Measurements from ENCODE around the gene LDAH. TPM values are rescaled to one million over a fixed set of nuclear protein-coding genes. Genes with fewer than 3 reads are reported as not detected.

LDAH gene
- total and polyA plus RNA-seq, 10 of the 15 experiments (the other 5 are each of a cell fraction or from before 2014, with no cell fraction given), result 17.9 to 44.7 (median 30.0) TPM

DNA sequence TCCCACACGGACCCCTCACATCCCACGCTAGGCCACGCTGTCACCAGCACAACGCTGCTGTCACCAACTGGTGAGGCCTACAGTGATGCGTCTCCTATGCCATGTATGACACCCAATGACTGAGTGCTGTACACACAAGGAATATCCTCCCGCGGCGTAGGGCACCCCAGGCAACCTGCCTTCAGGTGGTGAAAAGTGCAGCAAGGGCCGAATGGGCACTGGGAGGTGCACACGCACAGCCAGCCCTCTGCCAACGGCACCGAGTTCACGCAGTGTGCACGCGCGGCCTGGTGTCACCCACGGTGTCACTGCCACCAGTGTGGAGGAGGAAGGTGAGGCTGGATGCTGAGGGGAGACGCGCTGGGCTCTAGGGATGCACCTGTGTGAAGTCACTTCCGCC, 176.5 kb downstream of the LDAH start:
- Histone ChIP-seq H3K27ac (ENCODE audit: control insufficient read depth, insufficient read depth) (no peak overlapping the region), H2AFZ (ENCODE audit: control insufficient read depth, low read depth, low read length) (no peak overlapping the region), H3K9ac (ENCODE audit: control insufficient read depth, insufficient read depth, low read length) (no peak overlapping the region), H3K4me3 (no peak overlapping the region), H3K9me3 (replicated peaks; ENCODE audit: control insufficient read depth, insufficient read depth, low read length) (no peaks in the 10 kb centered on the region), H4K20me1 (ENCODE audit: control insufficient read depth, insufficient read depth) (no peaks in the 10 kb centered on the region; the same call in 1 of the 2 replicates), H3K4me2 (ENCODE audit: control insufficient read depth, insufficient read depth) (no peak overlapping the region), H3K4me1 (ENCODE audit: control insufficient read depth, insufficient read depth, low read length) (peaks cover 4% of the 10 kb centered on the region), H3K36me3 (ENCODE audit: control insufficient read depth in 2 of 2, insufficient read depth in 2 of 2, low read length in 1 of 2) (peaks cover 0 to 3% of the 10 kb centered on the region in 2 experiments; a peak in 1 of 4 replicates), H3K79me2 (ENCODE audit: control insufficient read depth, insufficient read depth, low read length) (no peaks in the 10 kb centered on the region), H3K27me3 (replicated peaks in 1 of 2; ENCODE audit: control insufficient read depth in 2 of 2, insufficient read depth in 2 of 2, low read length in 1 of 2) (0 out of 4 replicates have a peak, but pooled peaks cover 0 to 1% of the 10 kb centered on the region in 2 experiments)
- FAIRE-seq (no peak), DNase-seq (ENCODE audit: low read depth, low spot score) (no peak), ATAC-seq (no peak)
- intact Hi-C loops (cut with micrococcal nuclease; ENCODE audit: unreplicated experiment) (no loop called here), in situ Hi-C loops (cut with MboI) (no loop called here)
- RAD21 ChIA-PET (ENCODE audit: unreplicated experiment), result interaction anchor here (1.4 to 1.5 kb wide), 2 partner anchors 202 to 235 kb away, joined by 4 read pairs; no protein-coding TSS in a partner anchor
- SMC1A ChIA-PET (ENCODE audit: uncharacterized antibody, unreplicated experiment), result interaction anchor here (0.5 kb wide), 1 partner anchor 202 kb away, joined by 3 read pairs; no protein-coding TSS in a partner anchor
- TF ChIP-seq BHLHE40 (IDR thresholded peaks at IDR 0.05; ENCODE audit: borderline replicate concordance in 1 of 2, low read depth in 2 of 2, low read length in 1 of 2) (no peak), NFXL1 (IDR thresholded peaks at IDR 0.05; ENCODE audit: borderline replicate concordance) (no peak), SIX5 (IDR thresholded peaks at IDR 0.05; ENCODE audit: low read depth, low read length, severe bottlenecking) (no peak), HCFC1 (IDR thresholded peaks at IDR 0.05; ENCODE audit: low read length) (no peak), MTA2 (IDR thresholded peaks at IDR 0.05; ENCODE audit: low read depth) (no peak), IKZF1 (conservative IDR thresholded peaks at IDR 0.05) (no peak), ZNF622 (IDR thresholded peaks at IDR 0.05) (no peak), ETV6 (conservative IDR thresholded peaks at IDR 0.05 in 1 of 2, IDR thresholded peaks at IDR 0.05 in 1 of 2; ENCODE audit: borderline replicate concordance in 1 of 2, low read depth in 1 of 2) (no peak), RELA (IDR thresholded peaks at IDR 0.05; ENCODE audit: borderline replicate concordance, partially characterized antibody) (no peak), HDAC6 (IDR thresholded peaks at IDR 0.05; ENCODE audit: unreplicated experiment) (no peak)
- TF ChIP-seq, protein P1, sequence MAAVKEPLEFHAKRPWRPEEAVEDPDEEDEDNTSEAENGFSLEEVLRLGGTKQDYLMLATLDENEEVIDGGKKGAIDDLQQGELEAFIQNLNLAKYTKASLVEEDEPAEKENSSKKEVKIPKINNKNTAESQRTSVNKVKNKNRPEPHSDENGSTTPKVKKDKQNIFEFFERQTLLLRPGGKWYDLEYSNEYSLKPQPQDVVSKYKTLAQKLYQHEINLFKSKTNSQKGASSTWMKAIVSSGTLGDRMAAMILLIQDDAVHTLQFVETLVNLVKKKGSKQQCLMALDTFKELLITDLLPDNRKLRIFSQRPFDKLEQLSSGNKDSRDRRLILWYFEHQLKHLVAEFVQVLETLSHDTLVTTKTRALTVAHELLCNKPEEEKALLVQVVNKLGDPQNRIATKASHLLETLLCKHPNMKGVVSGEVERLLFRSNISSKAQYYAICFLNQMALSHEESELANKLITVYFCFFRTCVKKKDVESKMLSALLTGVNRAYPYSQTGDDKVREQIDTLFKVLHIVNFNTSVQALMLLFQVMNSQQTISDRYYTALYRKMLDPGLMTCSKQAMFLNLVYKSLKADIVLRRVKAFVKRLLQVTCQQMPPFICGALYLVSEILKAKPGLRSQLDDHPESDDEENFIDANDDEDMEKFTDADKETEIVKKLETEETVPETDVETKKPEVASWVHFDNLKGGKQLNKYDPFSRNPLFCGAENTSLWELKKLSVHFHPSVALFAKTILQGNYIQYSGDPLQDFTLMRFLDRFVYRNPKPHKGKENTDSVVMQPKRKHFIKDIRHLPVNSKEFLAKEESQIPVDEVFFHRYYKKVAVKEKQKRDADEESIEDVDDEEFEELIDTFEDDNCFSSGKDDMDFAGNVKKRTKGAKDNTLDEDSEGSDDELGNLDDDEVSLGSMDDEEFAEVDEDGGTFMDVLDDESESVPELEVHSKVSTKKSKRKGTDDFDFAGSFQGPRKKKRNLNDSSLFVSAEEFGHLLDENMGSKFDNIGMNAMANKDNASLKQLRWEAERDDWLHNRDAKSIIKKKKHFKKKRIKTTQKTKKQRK (IDR thresholded peaks at IDR 0.05; ENCODE audit: low read depth, low read length), result no peak
- TF ChIP-seq, protein P2, sequence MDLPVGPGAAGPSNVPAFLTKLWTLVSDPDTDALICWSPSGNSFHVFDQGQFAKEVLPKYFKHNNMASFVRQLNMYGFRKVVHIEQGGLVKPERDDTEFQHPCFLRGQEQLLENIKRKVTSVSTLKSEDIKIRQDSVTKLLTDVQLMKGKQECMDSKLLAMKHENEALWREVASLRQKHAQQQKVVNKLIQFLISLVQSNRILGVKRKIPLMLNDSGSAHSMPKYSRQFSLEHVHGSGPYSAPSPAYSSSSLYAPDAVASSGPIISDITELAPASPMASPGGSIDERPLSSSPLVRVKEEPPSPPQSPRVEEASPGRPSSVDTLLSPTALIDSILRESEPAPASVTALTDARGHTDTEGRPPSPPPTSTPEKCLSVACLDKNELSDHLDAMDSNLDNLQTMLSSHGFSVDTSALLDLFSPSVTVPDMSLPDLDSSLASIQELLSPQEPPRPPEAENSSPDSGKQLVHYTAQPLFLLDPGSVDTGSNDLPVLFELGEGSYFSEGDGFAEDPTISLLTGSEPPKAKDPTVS (IDR thresholded peaks at IDR 0.05; ENCODE audit: low read depth, low read length), result no peak
- TF ChIP-seq, protein P3, sequence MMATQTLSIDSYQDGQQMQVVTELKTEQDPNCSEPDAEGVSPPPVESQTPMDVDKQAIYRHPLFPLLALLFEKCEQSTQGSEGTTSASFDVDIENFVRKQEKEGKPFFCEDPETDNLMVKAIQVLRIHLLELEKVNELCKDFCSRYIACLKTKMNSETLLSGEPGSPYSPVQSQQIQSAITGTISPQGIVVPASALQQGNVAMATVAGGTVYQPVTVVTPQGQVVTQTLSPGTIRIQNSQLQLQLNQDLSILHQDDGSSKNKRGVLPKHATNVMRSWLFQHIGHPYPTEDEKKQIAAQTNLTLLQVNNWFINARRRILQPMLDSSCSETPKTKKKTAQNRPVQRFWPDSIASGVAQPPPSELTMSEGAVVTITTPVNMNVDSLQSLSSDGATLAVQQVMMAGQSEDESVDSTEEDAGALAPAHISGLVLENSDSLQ (IDR thresholded peaks at IDR 0.05), result no peak
- TF ChIP-seq, protein P4, sequence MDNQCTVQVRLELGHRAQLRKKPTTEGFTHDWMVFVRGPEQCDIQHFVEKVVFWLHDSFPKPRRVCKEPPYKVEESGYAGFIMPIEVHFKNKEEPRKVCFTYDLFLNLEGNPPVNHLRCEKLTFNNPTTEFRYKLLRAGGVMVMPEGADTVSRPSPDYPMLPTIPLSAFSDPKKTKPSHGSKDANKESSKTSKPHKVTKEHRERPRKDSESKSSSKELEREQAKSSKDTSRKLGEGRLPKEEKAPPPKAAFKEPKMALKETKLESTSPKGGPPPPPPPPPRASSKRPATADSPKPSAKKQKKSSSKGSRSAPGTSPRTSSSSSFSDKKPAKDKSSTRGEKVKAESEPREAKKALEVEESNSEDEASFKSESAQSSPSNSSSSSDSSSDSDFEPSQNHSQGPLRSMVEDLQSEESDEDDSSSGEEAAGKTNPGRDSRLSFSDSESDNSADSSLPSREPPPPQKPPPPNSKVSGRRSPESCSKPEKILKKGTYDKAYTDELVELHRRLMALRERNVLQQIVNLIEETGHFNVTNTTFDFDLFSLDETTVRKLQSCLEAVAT (IDR thresholded peaks at IDR 0.05), result no peak
- CTCF ChIA-PET, result interaction anchor here (1.0 to 2.0 kb wide), 4 partner anchors 10 to 236 kb away, joined by 3 to 5 read pairs (median 4); partner anchors contain the start of gene RHOB
- no TSS peak for BruUV-seq (replicated peaks)
- POLR2A ChIA-PET, result no interaction called here
- WGBS (ENCODE audit: insufficient coverage, insufficient replicate concordance, low lambda C conversion rate, missing lambda C conversion rate), result 86% methylated on average over 20 of the region's 20 CpGs

All from GM12878 (cell line).